ENCODE measurements around the gene TENM4. TPM values are rescaled to one million over a fixed set of nuclear protein-coding genes. Genes with fewer than 3 reads are reported as not detected.
A peak's percentile ranks its signal among the peaks of the same experiment; 100 is the strongest.

TENM4 gene
- total RNA-seq, 1 donor from 2014 or later = 0.08 TPM

DNA sequence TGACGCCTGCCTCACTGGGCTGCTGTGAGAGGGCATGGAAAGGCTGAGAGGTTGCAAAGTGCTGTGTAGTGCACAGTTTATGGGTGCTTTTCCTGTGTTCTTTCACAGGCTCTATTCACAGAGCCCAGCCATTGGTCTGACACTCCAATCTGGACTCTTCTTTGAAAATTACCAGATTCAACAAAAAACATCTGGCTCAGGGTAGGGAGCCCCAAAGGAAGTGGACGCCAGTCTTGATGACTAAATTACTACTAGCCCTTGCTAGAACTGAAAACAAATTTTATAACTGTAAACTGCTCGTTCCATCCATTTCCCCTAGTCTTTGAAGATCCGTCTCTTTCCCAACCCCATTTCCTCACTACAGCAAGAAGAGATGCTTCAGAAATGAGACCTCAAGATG is 178.6 kb downstream of the TENM4 start:
- ATAC-seq = no peak
- DNase-seq (ENCODE audit: low spot score) = no peak

DNA sequence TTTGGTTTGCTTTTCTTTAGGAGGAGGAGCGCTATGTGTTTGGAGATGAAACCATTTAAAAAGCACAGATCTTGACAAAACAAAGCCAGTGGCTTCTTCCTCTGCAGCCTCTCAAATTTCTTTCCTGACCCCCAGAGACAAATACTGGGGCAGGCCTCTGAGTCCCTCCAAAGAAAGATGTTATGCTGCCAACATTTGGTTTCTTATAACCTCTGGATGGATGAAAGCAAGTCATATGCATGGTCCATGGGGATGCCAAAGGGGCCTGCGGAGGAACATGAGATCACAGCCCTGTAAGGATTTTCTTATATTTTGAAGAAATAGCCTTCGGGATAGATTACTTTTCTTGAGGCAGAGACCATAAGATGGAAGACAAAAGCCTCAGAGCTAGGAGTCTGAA is 179.1 kb downstream of the TENM4 start:
- ATAC-seq (no peak), DNase-seq (ENCODE audit: low spot score) (no peak)

DNA sequence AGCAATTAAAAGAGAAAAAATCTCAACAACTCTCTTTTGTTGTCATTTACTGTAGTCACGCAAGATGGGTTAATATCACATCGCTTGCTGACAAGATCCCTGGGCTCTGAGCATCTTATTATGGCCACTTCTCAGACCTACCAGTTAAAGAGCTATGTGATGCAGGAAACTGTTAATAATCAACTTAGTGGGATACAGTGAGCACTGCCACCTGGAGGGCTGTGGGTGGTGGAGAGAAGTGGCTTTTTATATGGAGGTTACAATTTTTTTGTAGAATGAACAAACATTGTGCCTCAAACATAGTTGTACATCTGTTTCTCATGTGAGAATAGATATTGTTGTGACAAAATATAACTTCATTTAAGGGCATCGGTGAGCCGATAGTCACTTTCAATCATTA is 181.0 kb downstream of the TENM4 start:
- ATAC-seq (peak; percentile 32), DNase-seq (ENCODE audit: low spot score) (no peak)

DNA sequence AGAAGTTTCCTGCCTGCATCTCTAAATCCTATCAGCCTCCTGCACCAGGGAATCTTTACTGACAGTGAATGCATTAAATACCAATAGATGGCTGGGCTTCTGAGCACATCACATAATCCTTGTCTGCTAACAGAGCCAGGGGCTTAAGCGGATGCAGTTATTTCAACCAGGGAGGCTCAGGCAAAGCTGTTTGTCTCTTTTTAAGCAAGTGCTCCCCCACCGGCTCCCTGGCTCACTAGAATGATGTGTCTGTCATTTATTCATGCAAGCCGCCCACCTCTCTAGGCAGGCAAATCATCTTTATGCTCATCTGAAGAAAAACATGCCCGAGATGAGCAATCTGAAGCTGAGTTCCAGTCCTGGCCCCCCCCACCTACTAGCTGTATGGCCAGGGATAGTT is 182.3 kb downstream of the TENM4 start:
- no peak for DNase-seq (ENCODE audit: low spot score)
- no peak for ATAC-seq

DNA sequence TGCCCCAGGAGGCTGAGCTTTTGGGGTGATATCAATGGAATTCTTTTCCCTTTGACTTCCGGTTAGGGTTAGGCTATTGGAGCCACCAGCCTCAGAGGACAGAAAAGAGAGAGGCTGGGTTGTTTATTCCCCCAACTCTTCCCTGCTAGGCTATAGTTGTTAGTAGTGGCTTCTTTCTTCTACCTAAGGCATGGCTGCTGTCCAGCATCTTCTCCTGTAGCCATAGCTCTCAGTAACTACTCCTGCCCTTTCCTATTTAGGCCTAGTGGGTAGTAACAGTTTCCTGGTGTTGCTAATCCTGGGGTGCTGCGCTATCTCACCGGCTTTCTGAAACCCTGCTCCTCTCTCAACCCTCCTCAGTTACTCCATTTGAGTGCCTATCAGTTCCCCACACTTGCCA is 184.9 kb downstream of the TENM4 start:
- DNase-seq (ENCODE audit: low spot score) (no peak), ATAC-seq (no peak)

DNA sequence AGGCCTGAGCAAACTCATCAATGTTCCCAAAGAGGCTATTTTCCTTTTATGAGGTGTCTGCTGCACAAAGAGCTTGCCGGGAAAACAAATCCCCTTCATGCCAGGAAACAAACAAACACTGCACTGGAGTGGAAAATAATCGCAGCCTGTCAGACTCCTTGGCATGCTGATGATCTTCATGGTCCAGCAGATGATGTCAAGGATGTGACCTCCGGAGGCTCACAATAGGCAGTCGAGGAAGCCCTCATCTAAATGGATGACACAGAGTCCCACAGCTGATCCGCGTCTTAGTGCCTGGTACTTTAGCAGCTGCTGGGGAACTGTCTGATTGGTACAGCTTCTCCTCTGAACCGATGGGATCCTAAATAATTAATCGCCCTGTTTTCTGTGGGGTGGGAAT is 187.6 kb downstream of the TENM4 start:
- DNase-seq (ENCODE audit: low spot score) = no peak
- ATAC-seq = no peak

DNA sequence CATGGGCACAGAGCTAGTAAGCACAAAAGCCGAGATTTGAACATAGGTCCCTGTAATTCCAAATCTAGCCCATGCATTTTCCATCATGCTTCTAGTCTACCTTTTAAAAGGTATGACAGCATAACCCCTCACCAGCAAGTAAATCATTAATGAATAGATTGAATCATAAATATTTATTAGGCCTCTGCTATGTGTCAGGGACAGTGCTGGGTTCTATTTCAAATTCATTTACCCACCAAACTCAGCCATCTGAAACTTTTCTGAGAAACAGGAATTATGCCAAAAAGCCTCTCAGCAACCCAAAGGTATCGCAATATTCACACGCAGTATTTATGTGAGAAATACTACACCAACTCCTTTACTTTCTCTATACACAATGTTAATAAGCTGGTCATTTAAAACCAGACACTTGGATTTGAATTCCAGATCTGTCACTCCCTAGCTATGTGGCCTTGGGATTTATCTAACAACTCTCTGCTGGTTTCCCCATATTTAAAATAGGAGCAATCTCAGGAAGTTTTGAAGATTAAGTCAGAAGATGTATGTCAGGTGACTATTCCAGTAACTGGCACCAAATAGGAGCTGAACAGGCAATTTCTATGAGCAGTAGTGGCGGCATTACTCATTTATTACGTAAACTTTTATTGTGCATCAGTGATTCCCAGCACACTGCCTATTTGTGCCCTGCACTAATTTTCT is 191.4 kb downstream of the TENM4 start:
- DNase-seq (ENCODE audit: low spot score) = no peak
- ATAC-seq = no peak

DNA sequence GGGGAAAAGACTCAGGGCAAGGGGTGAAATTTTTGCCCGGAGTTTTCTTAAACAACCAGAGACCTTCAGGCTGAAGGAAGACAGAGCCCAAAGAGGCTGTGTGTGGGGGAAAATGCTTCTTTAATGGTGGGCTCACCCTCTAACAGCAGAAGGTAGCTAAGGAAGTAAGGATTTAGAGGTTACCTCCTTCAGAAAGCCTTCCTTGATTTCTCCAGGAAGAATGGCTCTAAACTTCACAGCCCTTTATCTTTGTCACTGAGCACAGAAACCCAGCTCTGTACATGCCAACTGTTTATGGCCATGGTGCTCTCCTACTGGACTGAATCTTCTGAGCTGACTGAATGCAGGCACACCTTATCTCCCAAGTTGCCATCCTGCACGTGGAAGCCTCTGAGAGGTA is 196.0 kb downstream of the TENM4 start:
- no peak for ATAC-seq
- DNase-seq (ENCODE audit: low spot score) = no peak

DNA sequence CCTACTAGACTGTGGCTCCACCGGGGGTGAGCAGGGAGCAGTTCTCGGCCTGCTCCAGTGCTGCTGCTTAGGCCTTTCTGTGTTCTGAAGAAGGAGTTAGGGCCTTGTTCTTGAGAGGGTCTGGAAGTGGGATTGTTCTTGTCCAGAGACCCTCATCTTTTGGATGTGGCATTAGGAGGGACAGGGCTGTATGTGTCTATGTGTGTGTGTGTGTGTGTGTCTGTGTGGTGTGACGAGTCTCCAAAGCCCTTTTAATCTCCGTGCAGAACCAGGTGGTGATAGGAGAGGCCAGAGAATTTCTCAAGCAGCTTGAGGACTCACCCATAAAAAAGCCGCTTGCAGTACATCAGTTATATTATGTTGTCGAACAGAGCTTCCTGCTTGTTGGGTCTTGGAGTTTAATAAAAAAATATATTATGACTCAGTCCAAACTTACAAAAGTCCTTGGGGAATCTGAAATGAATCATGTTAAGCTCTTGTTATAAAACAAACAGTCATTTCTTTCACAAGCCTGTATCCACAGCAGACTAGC is 196.5 kb downstream of the TENM4 start:
- DNase-seq (ENCODE audit: low spot score) = no peak
- no peak for ATAC-seq

DNA sequence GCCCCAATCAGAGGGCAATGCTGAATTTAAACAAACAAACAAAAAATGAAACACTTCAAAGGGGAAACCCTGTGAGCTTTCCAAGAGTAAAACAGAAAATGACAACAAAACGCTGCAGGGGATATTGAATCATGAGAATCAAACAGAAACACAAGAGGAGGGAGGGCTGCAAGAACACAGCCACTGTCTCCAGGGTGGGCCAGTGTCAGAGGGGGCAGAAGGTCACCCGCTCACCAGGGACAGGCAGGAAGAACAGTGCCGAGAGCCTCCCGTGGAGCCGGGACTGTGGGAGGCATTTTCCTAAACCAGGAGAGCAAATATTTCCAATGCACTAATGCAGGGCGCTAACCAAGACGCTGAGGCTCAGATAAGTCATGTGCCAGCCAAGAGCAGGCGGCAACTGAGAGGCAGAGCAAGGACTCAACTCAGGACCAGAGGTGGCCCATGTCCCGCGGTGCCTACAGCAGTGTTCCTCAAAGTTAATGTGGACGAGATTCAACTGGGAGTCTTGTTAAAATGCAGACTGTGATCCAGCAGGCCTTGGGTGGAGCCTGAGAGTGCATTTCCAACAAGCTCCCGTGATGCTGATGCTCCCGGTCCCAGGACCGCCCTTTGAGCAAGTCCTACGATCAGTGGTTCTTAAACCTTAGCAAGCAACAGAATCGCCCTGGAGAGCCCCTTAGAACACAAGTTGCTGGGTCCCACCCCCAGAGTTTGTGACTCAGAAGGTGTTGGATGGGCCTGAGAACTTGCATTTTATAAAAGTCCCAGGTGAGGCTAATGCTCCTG is 197.2 kb downstream of the TENM4 start:
- no peak for DNase-seq (ENCODE audit: low spot score)
- ATAC-seq = no peak

DNA sequence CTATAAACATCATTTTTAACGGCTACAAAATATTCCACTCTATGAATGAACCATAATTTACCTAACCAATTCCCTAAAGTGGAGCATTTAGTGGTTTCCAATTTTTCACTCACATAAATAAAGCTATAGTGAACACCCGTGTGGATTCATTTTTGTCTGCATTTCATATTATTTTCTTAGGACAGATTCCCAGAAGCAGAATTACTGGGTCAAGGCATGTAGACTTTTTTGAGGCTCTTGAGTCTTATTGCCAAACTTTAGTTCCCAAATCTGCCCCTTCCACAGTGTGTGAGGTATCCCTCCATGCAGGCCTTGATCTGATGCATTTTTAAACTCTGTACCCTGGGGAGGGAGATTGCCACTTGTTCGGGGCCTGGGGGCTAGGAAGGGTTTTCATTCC is 198.2 kb downstream of the TENM4 start:
- DNase-seq (ENCODE audit: low spot score) = no peak
- ATAC-seq = no peak

DNA sequence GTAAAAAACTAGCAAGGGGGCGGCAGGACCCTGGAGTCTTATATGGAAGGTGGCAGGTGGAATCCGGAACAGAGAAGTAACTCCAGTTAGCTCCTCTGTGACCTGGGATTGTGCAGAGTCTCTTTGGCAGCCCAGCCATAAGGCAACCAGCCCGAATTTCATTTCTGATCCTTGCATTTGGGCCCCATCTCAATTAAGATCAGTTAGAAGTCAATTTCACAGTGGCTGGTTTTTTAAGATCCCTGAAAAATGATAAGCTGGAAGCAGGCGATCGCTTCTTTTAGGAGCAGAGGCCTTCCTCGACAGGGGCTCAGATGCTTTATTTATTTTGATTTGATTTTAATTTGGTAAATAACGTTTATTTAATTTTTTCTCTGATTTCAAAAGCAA is 199.0 kb downstream of the TENM4 start:
- ATAC-seq = no peak

DNA sequence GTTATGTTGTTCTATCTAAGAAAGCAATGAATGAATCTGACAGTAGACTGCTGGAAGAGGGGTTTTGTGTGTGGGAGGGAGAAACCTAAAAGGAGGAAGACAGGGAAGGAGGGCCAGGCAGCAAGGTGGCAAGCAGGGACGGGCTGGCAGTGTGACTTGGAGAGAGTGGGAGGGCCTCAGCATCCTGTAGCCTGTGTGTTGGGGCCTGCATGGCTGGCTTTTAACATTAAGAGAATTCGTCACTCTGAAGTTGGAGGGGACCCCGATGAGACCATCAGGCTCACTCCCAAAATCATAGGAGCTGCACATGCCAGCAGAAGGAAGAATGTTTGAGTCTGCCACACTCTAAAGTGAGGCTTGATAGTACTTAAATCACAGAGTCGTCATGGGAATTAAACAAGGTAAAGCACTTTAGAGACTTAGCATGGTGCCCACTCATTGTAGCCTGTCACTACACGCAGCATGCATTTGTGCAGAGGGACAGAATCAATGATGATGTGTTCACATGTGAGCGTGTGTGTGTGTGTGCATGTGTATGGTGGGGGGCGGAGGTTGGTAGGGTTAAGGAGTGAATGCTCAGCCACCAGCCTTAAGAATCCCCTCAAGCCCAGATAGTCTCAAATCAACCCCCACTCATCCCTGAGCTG is 199.5 kb downstream of the TENM4 start:
- ATAC-seq (no peak), DNase-seq (ENCODE audit: low spot score) (no peak)

More for the DNA sequence above, 199.0 kb downstream of the TENM4 start:
- DNase-seq (ENCODE audit: low spot score) = no peak

DNA sequence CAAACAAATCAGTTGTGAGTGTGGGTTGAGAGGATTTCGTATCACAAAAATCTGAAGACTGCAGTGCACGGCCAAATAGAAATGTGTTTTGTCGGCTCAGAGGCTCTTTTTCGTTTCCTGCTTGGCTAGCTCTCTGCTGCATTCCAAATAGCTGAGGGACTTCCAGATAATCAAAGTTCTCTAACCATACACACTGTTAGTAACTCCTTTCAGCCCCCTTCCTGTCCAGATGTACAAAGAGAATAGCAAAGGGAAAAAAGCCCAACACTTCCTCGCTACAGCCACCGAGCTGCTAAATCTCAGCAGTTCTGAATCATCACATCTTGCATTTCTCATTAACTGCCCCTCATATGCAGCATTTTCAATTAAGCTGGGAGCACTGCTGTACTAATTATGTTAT is 203.1 kb downstream of the TENM4 start:
- ATAC-seq (no peak), DNase-seq (ENCODE audit: low spot score) (no peak)

DNA sequence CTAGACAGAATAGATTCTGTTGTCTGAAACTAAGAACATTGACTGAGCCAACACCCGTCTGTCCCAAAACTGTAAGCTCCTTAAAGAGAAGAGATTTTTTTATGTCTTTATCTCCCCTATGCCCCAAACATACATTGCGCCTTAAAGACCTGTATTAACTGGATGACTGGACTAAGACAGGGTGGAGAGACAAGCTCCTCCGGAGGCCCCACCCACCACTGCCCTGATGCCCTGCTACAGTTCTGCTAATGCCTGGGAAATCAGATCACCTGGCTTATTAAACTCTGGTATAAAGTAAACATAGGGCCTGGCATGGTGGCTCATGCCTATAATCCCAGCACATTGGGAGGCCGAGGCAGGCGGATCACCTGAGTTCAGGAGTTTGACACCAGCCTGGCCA is 203.7 kb downstream of the TENM4 start:
- ATAC-seq = no peak
- DNase-seq (ENCODE audit: low spot score) = no peak

DNA sequence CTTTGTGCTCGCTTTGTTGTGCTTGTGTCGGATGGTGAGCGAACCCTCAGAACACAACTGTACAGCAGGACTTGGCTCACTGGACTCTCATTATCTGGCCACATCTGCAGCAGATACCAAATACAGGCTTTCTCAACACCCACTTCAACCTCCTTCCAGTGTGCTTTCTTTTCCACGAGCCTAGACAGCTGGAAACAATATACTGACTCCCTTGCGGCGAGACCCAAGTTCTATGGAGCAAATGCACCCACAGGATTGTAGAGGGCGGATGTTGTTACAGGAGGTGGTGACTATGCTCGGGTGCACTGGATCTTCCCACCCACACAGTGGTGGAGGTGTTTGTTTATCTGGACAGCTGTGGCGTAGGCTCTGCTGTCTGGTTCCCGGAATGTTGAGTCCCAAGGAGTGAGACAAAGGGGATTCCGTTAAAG is 204.3 kb downstream of the TENM4 start:
- DNase-seq (ENCODE audit: low spot score) = no peak
- no peak for ATAC-seq

DNA sequence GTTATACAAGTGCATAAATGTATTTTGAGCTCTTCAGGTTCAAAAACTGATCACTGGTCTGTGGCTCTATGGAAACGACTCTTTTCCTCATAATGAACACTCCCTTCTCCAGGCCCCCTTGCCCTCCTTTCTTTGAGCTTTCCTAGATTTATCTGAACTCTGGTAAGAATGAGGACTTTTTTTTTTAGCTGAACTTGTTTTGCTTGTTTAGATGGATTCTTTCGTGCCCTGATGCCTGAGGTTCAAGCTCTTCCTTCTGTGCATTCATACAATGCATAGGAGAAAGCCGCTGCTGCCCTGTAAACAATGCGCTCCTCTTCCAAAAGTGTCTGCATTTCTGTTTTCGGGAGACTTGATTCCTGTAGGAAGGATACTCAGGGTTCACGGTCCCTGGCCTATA is 205.1 kb downstream of the TENM4 start:
- DNase-seq (ENCODE audit: low spot score) (no peak), ATAC-seq (no peak)

DNA sequence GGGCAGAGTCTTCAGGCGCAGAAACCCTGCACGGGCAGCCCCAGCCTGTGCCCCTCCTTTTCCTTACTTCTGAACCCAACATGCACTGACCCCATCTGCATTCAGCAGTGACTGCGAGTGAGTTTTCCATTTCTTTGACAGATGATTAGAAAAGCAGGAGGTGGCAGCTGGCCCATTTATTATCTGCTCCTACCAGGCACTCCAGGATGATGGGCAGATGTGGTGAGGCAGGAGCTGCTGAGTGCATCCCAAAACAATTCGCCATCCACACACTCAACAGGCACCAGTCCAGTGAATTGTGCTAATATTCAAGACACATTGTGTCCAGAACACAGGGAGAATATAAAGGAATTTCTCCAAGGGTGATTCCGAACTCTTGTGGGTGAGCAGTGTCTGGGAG is 208.5 kb downstream of the TENM4 start:
- no peak for DNase-seq (ENCODE audit: low spot score)

DNA sequence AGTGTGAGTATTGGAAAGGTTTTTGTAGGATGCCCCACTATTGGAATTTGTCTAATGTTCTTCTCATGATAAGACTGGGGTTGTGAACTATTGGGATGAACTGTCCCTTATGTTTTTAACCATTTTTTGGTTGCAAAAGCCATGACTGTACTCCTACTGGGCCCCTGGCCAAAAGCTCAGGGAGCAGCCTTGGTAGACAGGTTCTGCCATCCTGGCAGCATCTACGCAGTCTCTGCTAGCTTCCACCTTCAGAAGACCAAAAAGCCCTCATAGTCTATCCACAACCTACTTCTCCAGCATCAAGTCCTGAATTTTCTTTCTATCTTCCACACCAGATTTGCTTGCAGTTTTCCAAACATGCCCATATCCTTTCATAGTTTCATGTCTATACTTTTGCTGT is 211.8 kb downstream of the TENM4 start:
- no peak for ATAC-seq
- no peak for DNase-seq (ENCODE audit: low spot score)

More for the DNA sequence above, 208.5 kb downstream of the TENM4 start:
- no peak for ATAC-seq

DNA sequence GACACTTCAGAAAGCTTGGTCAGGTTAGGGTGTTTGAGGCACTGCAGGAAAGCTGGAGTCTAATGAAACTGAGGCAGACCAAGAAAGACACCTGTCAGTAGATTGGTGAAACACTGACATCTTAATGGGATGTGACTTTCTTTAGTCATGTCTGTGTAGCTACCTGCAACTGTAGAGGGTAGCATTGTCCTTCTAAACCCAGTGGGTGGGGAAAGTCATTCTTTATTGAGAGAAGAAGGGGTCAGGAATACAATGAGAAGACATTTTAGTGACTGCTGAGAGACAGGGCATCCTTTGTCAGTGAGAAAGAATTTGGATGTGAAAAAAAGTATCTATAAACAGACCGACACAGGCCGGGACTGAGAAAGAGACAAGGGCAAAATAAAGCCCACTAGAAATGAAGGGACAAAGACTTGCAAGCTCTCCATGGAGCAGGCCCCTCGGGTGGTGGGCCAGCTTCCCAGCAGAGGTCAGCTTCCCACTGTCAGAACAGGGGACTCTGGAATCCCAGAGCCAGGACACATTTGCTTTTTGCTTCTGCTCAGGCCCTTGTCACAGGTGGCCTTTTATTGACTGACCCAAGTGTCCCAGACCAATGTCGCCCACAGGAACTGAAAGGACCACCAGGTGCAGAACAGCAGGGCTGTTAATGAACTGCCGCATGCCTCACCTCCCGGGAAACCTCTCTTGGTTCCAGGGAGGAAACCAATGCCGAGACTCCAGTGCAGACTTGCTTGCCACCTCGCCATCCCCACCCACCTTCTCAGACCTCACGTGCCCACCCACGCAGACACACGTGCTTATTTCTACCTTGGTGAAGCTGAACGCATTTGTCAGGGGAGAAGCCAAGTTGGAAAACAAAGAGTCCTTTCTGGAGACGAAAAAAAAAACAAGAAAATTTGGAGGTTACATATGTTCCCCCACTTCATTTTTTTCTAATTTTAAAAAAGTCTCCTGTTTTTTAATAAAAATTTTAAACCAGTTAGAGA is 212.8 kb downstream of the TENM4 start:
- no peak for DNase-seq (ENCODE audit: low spot score)
- no peak for ATAC-seq

DNA sequence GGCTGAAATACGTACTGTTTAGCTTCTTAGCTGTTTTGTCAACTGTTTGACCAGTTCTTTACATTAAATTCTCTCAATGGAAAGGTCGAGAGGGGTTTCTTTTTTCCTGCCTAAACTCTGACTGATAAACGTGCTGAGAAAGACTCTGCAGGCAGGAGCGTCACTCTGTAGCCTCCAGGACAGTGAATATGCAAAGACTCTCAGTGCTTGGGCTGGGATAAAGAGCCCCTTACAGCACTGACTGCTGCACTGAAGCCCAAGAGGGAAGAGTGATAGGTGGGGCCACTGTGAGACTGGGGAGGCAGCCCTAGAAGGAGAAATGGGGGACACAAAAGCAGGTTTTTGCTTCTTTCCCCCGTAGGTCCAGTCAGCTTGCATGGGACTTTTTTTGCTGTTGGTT is 213.5 kb downstream of the TENM4 start:
- DNase-seq (ENCODE audit: low spot score) (no peak), ATAC-seq (no peak)

All from left lobe of liver (tissue), 2 donors.